ENCODE results near the gene DNAH17.

Gene DNAH17

GRCh38 chr17:78529251-78529650 is 47.9 kb downstream of the DNAH17 start:
- H3K4me2 ChIP-seq (ENCODE audit: low read length, poor library complexity, severe bottlenecking): no peak overlapping the region

DNA sequence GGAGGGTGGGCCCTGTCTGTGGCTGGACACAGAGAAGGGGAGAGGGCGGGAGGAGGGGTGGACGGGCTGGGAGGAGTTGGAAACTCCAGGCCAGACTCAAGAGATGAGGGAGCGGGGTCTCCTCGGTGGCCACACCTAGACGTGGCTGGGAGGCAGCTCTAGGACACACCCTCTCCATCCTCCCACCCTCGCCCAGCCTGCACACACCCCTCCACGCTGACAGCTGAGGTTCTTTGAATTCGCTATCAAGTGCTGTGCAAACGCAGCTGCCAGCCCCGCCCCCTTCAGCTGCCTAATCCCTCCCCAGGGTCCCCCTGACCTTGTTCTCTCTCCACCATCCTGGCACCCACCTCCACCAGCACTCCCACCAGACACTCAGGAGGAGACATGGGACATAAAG is 48.7 kb downstream of the DNAH17 start:
- H2AK5ac ChIP-seq (ENCODE audit: low read length, severe bottlenecking): no peak overlapping the region
- H3K4me1 ChIP-seq (ENCODE audit: control insufficient read depth, insufficient read depth, low read depth, low read length): peaks cover 9% of the 10 kb centered on the region
- H3K9ac ChIP-seq (ENCODE audit: low read length): no peak overlapping the region
- no peak overlapping the region for H3K4me2 ChIP-seq (ENCODE audit: low read length, poor library complexity, severe bottlenecking)
- no peak overlapping the region for H2BK12ac ChIP-seq (ENCODE audit: low read length in 2 of 2)
- H2BK15ac ChIP-seq (ENCODE audit: low read depth, poor library complexity, severe bottlenecking): no peak overlapping the region
- no peak overlapping the region for H4K91ac ChIP-seq (ENCODE audit: low read length)
- no peak overlapping the region for H3K27ac ChIP-seq (ENCODE audit: low read length, poor library complexity, severe bottlenecking)
- peaks cover 0 to 10% of the 10 kb centered on the region in 2 experiments for H3K27me3 ChIP-seq (ENCODE audit: control insufficient read depth in 1 of 2, insufficient read depth in 1 of 2, low read length in 2 of 2)
- no peak overlapping the region for H2BK5ac ChIP-seq (ENCODE audit: low read depth, low read length, poor library complexity, severe bottlenecking)
- H2AFZ ChIP-seq (ENCODE audit: low read depth, low read length): no peak overlapping the region
- no peak overlapping the region for H3K23ac ChIP-seq (ENCODE audit: low read length in 2 of 2)
- H3K79me1 ChIP-seq (replicated peaks; ENCODE audit: low read length, poor library complexity, severe bottlenecking): no peaks in the 10 kb centered on the region
- WGBS: 59% methylated on average over 10 of the region's 10 CpGs
- no peak overlapping the region for H4K8ac ChIP-seq (ENCODE audit: low read length)
- no peak overlapping the region for H3K14ac ChIP-seq (ENCODE audit: low read length in 2 of 2)
- no peak overlapping the region for H3K18ac ChIP-seq (ENCODE audit: low read depth in 1 of 2, low read length in 2 of 2)
- H3K9me3 ChIP-seq (ENCODE audit: control insufficient read depth, low read length): no peaks in the 10 kb centered on the region
- DNase-seq: no peak
- H2BK120ac ChIP-seq (ENCODE audit: low read depth, low read length): no peak overlapping the region
- H3K4me3 ChIP-seq (ENCODE audit: insufficient read depth in 1 of 2, low read depth in 1 of 2, low read length in 2 of 2): no peak overlapping the region
- H3K36me3 ChIP-seq (ENCODE audit: control insufficient read depth in 1 of 2, insufficient read depth in 2 of 2, low read depth in 1 of 2, low read length in 2 of 2): no peaks in the 10 kb centered on the region
- H3K4ac ChIP-seq (ENCODE audit: low read depth in 1 of 2, low read length in 2 of 2): no peak overlapping the region

More at GRCh38 chr17:78529251-78529650, 47.9 kb downstream of the DNAH17 start:
- no peaks in the 10 kb centered on the region for H3K79me1 ChIP-seq (replicated peaks; ENCODE audit: low read length, poor library complexity, severe bottlenecking)
- no peak overlapping the region for H3K27ac ChIP-seq (ENCODE audit: low read length, poor library complexity, severe bottlenecking)
- no peaks in the 10 kb centered on the region for H3K9me3 ChIP-seq (ENCODE audit: control insufficient read depth, low read length)
- H3K23ac ChIP-seq (ENCODE audit: low read length in 2 of 2): no peak overlapping the region
- no peak for DNase-seq
- H3K14ac ChIP-seq (ENCODE audit: low read length in 2 of 2): no peak overlapping the region
- peaks cover 9% of the 10 kb centered on the region for H3K4me1 ChIP-seq (ENCODE audit: control insufficient read depth, insufficient read depth, low read depth, low read length)
- H3K9ac ChIP-seq (ENCODE audit: low read length): no peak overlapping the region
- no peaks in the 10 kb centered on the region for H3K36me3 ChIP-seq (ENCODE audit: control insufficient read depth in 1 of 2, insufficient read depth in 2 of 2, low read depth in 1 of 2, low read length in 2 of 2)
- H4K8ac ChIP-seq (ENCODE audit: low read length): no peak overlapping the region
- H2BK120ac ChIP-seq (ENCODE audit: low read depth, low read length): no peak overlapping the region
- H3K4me3 ChIP-seq (ENCODE audit: insufficient read depth in 1 of 2, low read depth in 1 of 2, low read length in 2 of 2): no peak overlapping the region
- 88% methylated on average over 11 of the region's 11 CpGs for WGBS
- H3K4ac ChIP-seq (ENCODE audit: low read depth in 1 of 2, low read length in 2 of 2): no peak overlapping the region
- no peak overlapping the region for H3K18ac ChIP-seq (ENCODE audit: low read depth in 1 of 2, low read length in 2 of 2)
- H2AFZ ChIP-seq (ENCODE audit: low read depth, low read length): no peak overlapping the region
- H2BK12ac ChIP-seq (ENCODE audit: low read length in 2 of 2): no peak overlapping the region
- H4K91ac ChIP-seq (ENCODE audit: low read length): no peak overlapping the region
- no peak overlapping the region for H2AK5ac ChIP-seq (ENCODE audit: low read length, severe bottlenecking)
- no peak overlapping the region for H2BK5ac ChIP-seq (ENCODE audit: low read depth, low read length, poor library complexity, severe bottlenecking)
- H2BK15ac ChIP-seq (ENCODE audit: low read depth, poor library complexity, severe bottlenecking): no peak overlapping the region
- H3K27me3 ChIP-seq (ENCODE audit: control insufficient read depth in 1 of 2, insufficient read depth in 1 of 2, low read length in 2 of 2): peaks cover 0 to 10% of the 10 kb centered on the region in 2 experiments

DNA sequence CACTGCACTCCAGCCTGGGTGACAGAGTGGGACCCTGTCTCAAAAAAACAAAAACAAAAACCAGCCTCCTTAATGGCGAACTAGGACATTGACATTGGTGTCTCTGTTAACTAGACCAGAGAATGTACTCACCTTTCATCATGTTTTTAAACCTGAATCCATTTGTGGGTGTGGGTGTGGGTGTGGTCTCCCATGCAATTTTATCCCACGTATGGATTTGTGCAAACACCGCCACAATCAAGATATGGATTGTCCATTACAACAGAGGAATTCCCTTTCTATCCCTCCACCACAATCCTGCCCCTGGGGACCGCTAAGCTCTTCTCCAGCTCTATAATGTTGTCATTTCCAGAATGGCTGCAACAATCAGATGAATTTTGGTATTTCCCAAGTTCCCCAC is 49.9 kb downstream of the DNAH17 start:
- no peak overlapping the region for H3K4me3 ChIP-seq (ENCODE audit: insufficient read depth in 1 of 2, low read depth in 1 of 2, low read length in 2 of 2)
- no peak overlapping the region for H3K4ac ChIP-seq (ENCODE audit: low read depth in 1 of 2, low read length in 2 of 2)
- H3K27ac ChIP-seq (ENCODE audit: low read length, poor library complexity, severe bottlenecking): no peak overlapping the region
- no peaks in the 10 kb centered on the region for H3K9me3 ChIP-seq (ENCODE audit: control insufficient read depth, low read length)
- peaks cover 0 to 13% of the 10 kb centered on the region in 2 experiments for H3K27me3 ChIP-seq (ENCODE audit: control insufficient read depth in 1 of 2, insufficient read depth in 1 of 2, low read length in 2 of 2)
- H3K79me1 ChIP-seq (replicated peaks; ENCODE audit: low read length, poor library complexity, severe bottlenecking): no peaks in the 10 kb centered on the region
- no peak overlapping the region for H2AK5ac ChIP-seq (ENCODE audit: low read length, severe bottlenecking)
- H3K9ac ChIP-seq (ENCODE audit: low read length): no peak overlapping the region
- peaks cover 2% of the 10 kb centered on the region for H3K4me1 ChIP-seq (ENCODE audit: control insufficient read depth, insufficient read depth, low read depth, low read length)
- no peak overlapping the region for H3K14ac ChIP-seq (ENCODE audit: low read length in 2 of 2)
- no peak overlapping the region for H2BK120ac ChIP-seq (ENCODE audit: low read depth, low read length)
- H2BK5ac ChIP-seq (ENCODE audit: low read depth, low read length, poor library complexity, severe bottlenecking): no peak overlapping the region
- no peak overlapping the region for H3K23ac ChIP-seq (ENCODE audit: low read length in 2 of 2)
- no peaks in the 10 kb centered on the region for H3K36me3 ChIP-seq (ENCODE audit: control insufficient read depth in 1 of 2, insufficient read depth in 2 of 2, low read depth in 1 of 2, low read length in 2 of 2)
- H2AFZ ChIP-seq (ENCODE audit: low read depth, low read length): no peak overlapping the region
- no peak for DNase-seq
- no peak overlapping the region for H2BK15ac ChIP-seq (ENCODE audit: low read depth, poor library complexity, severe bottlenecking)
- H3K4me2 ChIP-seq (ENCODE audit: low read length, poor library complexity, severe bottlenecking): no peak overlapping the region
- no peak overlapping the region for H4K8ac ChIP-seq (ENCODE audit: low read length)
- no peak overlapping the region for H3K18ac ChIP-seq (ENCODE audit: low read depth in 1 of 2, low read length in 2 of 2)
- H2BK12ac ChIP-seq (ENCODE audit: low read length in 2 of 2): no peak overlapping the region
- 100% methylated on average over 3 of the region's 4 CpGs for WGBS
- no peak overlapping the region for H4K91ac ChIP-seq (ENCODE audit: low read length)

GRCh38 chr17:78526231-78527025 is 50.8 kb downstream of the DNAH17 start:
- no peaks in the 10 kb centered on the region for H3K9me3 ChIP-seq (ENCODE audit: control insufficient read depth, low read length)
- no peaks in the 10 kb centered on the region for H3K79me1 ChIP-seq (replicated peaks; ENCODE audit: low read length, poor library complexity, severe bottlenecking)
- no peak overlapping the region for H3K4me2 ChIP-seq (ENCODE audit: low read length, poor library complexity, severe bottlenecking)
- H2AK5ac ChIP-seq (ENCODE audit: low read length, severe bottlenecking): no peak overlapping the region
- H3K4me1 ChIP-seq (ENCODE audit: control insufficient read depth, insufficient read depth, low read depth, low read length): peaks cover 2% of the 10 kb centered on the region
- H3K27ac ChIP-seq (ENCODE audit: low read length, poor library complexity, severe bottlenecking): no peak overlapping the region
- H3K36me3 ChIP-seq (ENCODE audit: control insufficient read depth in 1 of 2, insufficient read depth in 2 of 2, low read depth in 1 of 2, low read length in 2 of 2): no peaks in the 10 kb centered on the region
- DNase-seq: no peak
- no peak overlapping the region for H3K18ac ChIP-seq (ENCODE audit: low read depth in 1 of 2, low read length in 2 of 2)
- H2BK15ac ChIP-seq (ENCODE audit: low read depth, poor library complexity, severe bottlenecking): no peak overlapping the region
- no peak overlapping the region for H3K9ac ChIP-seq (ENCODE audit: low read length)
- H3K4me3 ChIP-seq (ENCODE audit: insufficient read depth in 1 of 2, low read depth in 1 of 2, low read length in 2 of 2): no peak overlapping the region
- H3K27me3 ChIP-seq (ENCODE audit: control insufficient read depth in 1 of 2, insufficient read depth in 1 of 2, low read length in 2 of 2): peaks cover 0 to 11% of the 10 kb centered on the region in 2 experiments
- no peak overlapping the region for H2BK120ac ChIP-seq (ENCODE audit: low read depth, low read length)
- no peak overlapping the region for H4K91ac ChIP-seq (ENCODE audit: low read length)
- 93% methylated on average over 28 of the region's 30 CpGs for WGBS
- no peak overlapping the region for H4K8ac ChIP-seq (ENCODE audit: low read length)
- no peak overlapping the region for H3K14ac ChIP-seq (ENCODE audit: low read length in 2 of 2)
- H2AFZ ChIP-seq (ENCODE audit: low read depth, low read length): no peak overlapping the region
- no peak overlapping the region for H2BK12ac ChIP-seq (ENCODE audit: low read length in 2 of 2)
- H3K23ac ChIP-seq (ENCODE audit: low read length in 2 of 2): peak overlapping the region in 1 of 2 experiments; percentile 24
- no peak overlapping the region for H2BK5ac ChIP-seq (ENCODE audit: low read depth, low read length, poor library complexity, severe bottlenecking)
- no peak overlapping the region for H3K4ac ChIP-seq (ENCODE audit: low read depth in 1 of 2, low read length in 2 of 2)
